Tongue (tissue), 2 donors: ENCODE data around the gene FYN. TPM values are rescaled to one million over a fixed set of nuclear protein-coding genes. Genes with fewer than 3 reads are reported as not detected.
"Not testable (repeated sequence)": the region's sequence is repeated elsewhere in the genome, so short reads cannot be mapped to it uniquely, and the experiment has no call there.

ENCODE experiments used
- DNase-seq: peaks from one replicate; pipeline ENCODE4 v3.0.0-alpha.2; 2015
- total RNA-seq: library from RNA; depleted of rRNA; stranded (reverse); fragments of >200 nt; gene quantifications from one replicate; pipeline ENCODE4 v1.2.3, GENCODE V29; 2014

FYN gene
- total RNA-seq, 1 donor from 2014 or later: 139 TPM

- peak; percentile 71 for DNase-seq
Observed at GRCh38 chr6:111850295-111850937, 22.8 kb downstream of the FYN start.

- DNase-seq: no peak
Observed at GRCh38 chr6:111849298-111849697, 24.0 kb downstream of the FYN start.

- DNase-seq: no peak
Observed at GRCh38 chr6:111848262-111848812, 24.9 kb downstream of the FYN start.

GRCh38 chr6:111846492-111847409 is 26.5 kb downstream of the FYN start:
- peak; percentile 30 for DNase-seq

GRCh38 chr6:111846066-111846465 is 27.2 kb downstream of the FYN start:
- DNase-seq: peak; percentile 69

GRCh38 chr6:111845441-111845871 is 27.8 kb downstream of the FYN start:
- DNase-seq: no peak

GRCh38 chr6:111844921-111845320 is 28.3 kb downstream of the FYN start:
- no peak for DNase-seq

- no peak for DNase-seq
Observed at GRCh38 chr6:111844376-111844775, 28.9 kb downstream of the FYN start.

GRCh38 chr6:111843347-111844147 is 29.7 kb downstream of the FYN start:
- DNase-seq: no peak

GRCh38 chr6:111842891-111843290 is 30.4 kb downstream of the FYN start:
- peak; percentile 75 for DNase-seq

GRCh38 chr6:111842271-111842822 is 30.9 kb downstream of the FYN start:
- DNase-seq: no peak

GRCh38 chr6:111841822-111842221 is 31.4 kb downstream of the FYN start:
- DNase-seq: no peak

- no peak for DNase-seq
Observed at GRCh38 chr6:111840803-111841202, 32.4 kb downstream of the FYN start.

GRCh38 chr6:111838749-111839484 is 34.3 kb downstream of the FYN start:
- DNase-seq: no peak

- no peak for DNase-seq
Observed at GRCh38 chr6:111837641-111838500, 35.4 kb downstream of the FYN start.

GRCh38 chr6:111837007-111837406 is 36.2 kb downstream of the FYN start:
- no peak for DNase-seq

- DNase-seq: no peak
Observed at GRCh38 chr6:111835807-111836206, 37.4 kb downstream of the FYN start.

- not testable (repeated sequence) for DNase-seq
Observed at GRCh38 chr6:111835398-111835797, 37.9 kb downstream of the FYN start.

- no peak for DNase-seq
Observed at GRCh38 chr6:111834356-111834755, 38.9 kb downstream of the FYN start.

GRCh38 chr6:111832833-111833418 is 40.3 kb downstream of the FYN start:
- DNase-seq: no peak
